Endothelial cell (in vitro differentiated cells): ENCODE results near the gene MCOLN1. TPM values are rescaled to one million over a fixed set of nuclear protein-coding genes. Genes with fewer than 3 reads are reported as not detected.

Experiments used
- DNase-seq: peaks from one replicate; pipeline ENCODE4 v3.0.0; 2021; ENCODE audit warnings: low spot score
- H3K27ac Mint-ChIP-seq: one replicate; pipeline ENCODE4 v1.8.0; 2021; ENCODE audit warnings: mixed read lengths, inconsistent platforms; ENCODE audit not compliant: unreplicated experiment
- H3K27me3 Mint-ChIP-seq: one replicate; pipeline ENCODE4 v1.8.0; 2021; ENCODE audit warnings: mild to moderate bottlenecking, moderate library complexity, mixed read lengths, inconsistent platforms; ENCODE audit not compliant: unreplicated experiment
- H3K36me3 Mint-ChIP-seq: one replicate; pipeline ENCODE4 v1.8.0; 2021; ENCODE audit warnings: mild to moderate bottlenecking, low read depth, mixed read lengths, inconsistent platforms; ENCODE audit not compliant: unreplicated experiment
- H3K4me1 Mint-ChIP-seq: one replicate; pipeline ENCODE4 v1.8.0; 2021; ENCODE audit warnings: mild to moderate bottlenecking, mixed read lengths, inconsistent platforms; ENCODE audit not compliant: unreplicated experiment
- H3K4me3 Mint-ChIP-seq: one replicate; pipeline ENCODE4 v1.8.0; 2021; ENCODE audit warnings: mild to moderate bottlenecking, mixed read lengths, inconsistent platforms; ENCODE audit not compliant: unreplicated experiment
- H3K9me3 Mint-ChIP-seq: one replicate; pipeline ENCODE4 v1.8.0; 2021; ENCODE audit warnings: mixed read lengths, inconsistent platforms; ENCODE audit not compliant: unreplicated experiment
- total RNA-seq: library from RNA; stranded (reverse); fragmentation: NEBNext Ultra II Directional; extraction: Animal tissue kit (Norgen Biotek cat#: 25700); gene quantifications from one replicate; pipeline ENCODE4 v1.2.1, GENCODE V29; 2021; ENCODE audit not compliant: unreplicated experiment
- TF ChIP-seq, protein P1 (sequence below): fragments of 200-600 bp; sonication (generic); IDR thresholded peaks from one replicate; pipeline ENCODE4 v1.5.0; 2021; ENCODE audit warnings: antibody characterized with exemption; ENCODE audit not compliant: unreplicated experiment

MCOLN1 gene
- total RNA-seq, 1 donor from 2014 or later: 24.2 TPM

DNA sequence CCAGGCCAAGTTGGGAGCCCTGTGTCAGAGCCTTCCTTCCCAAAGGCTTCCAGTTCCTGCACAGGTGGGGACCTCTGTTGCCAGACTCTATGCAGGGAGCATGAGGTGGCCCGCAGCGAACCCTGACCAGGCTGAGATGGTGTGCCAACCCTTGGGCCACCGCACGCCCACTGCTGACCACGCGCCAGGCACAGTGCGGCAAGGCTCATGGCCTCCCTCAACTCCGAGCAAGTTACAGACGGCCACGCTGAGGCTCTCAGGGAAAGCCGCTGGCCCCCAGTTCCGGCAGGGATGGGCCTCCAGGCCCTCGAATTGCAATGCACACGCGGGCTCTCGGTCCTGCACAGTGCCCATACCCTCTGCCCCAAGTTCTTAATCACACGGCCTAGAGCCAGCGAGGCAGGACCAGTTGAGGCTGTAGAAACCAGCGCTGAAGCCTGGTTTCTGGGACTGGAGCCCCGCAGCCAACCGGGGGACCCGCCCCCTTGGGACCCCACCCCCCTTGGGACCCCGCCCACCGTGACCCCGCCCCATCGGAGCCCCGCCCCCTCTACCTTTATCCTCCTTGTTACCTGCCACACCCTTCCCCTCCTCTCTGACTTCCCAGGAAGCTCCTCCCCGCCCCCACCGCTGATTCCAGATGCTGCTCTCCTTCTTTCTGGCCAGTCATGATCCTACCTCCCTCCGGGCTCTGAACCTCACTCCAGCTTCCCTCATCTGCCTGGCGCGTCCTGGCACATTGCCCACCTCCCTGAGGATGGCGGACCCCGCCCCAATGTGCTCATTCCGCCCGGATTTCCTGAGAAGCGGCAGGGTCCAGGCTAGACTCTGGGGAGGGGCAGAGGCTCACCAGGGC is 39.6 kb upstream of the MCOLN1 start:
- peaks cover 9% of the 10 kb centered on the region for H3K27me3 Mint-ChIP-seq
- H3K4me3 Mint-ChIP-seq: no peak overlapping the region
- peak; percentile 23 for DNase-seq
- H3K27ac Mint-ChIP-seq: no peak overlapping the region
- peaks cover 7% of the 10 kb centered on the region for H3K4me1 Mint-ChIP-seq
- H3K36me3 Mint-ChIP-seq: peaks cover 7% of the 10 kb centered on the region
- no peaks in the 10 kb centered on the region for H3K9me3 Mint-ChIP-seq
- TF ChIP-seq, protein P1, sequence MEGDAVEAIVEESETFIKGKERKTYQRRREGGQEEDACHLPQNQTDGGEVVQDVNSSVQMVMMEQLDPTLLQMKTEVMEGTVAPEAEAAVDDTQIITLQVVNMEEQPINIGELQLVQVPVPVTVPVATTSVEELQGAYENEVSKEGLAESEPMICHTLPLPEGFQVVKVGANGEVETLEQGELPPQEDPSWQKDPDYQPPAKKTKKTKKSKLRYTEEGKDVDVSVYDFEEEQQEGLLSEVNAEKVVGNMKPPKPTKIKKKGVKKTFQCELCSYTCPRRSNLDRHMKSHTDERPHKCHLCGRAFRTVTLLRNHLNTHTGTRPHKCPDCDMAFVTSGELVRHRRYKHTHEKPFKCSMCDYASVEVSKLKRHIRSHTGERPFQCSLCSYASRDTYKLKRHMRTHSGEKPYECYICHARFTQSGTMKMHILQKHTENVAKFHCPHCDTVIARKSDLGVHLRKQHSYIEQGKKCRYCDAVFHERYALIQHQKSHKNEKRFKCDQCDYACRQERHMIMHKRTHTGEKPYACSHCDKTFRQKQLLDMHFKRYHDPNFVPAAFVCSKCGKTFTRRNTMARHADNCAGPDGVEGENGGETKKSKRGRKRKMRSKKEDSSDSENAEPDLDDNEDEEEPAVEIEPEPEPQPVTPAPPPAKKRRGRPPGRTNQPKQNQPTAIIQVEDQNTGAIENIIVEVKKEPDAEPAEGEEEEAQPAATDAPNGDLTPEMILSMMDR: no peak

DNA sequence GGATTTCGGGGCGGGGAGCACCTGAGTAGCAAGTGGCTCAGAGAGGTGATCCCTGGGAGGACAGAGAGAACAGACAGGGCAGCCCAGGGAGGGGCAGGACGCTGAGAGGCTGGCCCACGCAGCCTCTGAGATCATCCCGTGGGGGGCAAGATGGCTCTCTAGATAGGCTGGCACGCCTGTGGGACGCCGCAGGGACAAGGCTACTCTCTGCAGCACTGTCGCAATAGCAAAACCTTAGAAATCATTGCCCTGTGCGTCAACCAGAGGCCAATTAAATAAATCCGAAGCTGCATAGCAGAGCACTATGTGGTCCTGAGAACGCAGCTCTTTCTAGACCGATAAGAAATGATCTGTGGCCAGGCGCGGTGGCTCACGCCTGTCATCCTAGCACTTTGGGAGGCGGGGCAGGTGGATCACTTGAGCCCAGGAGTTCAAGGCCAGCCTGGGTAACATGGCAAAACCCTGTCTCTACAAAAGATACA is 38.7 kb upstream of the MCOLN1 start:
- no peak overlapping the region for H3K4me3 Mint-ChIP-seq
- no peaks in the 10 kb centered on the region for H3K9me3 Mint-ChIP-seq
- TF ChIP-seq, protein P1: no peak
- no peak overlapping the region for H3K27ac Mint-ChIP-seq
- H3K27me3 Mint-ChIP-seq: peaks cover 8% of the 10 kb centered on the region
- H3K36me3 Mint-ChIP-seq: peaks cover 7% of the 10 kb centered on the region
- DNase-seq: no peak
- H3K4me1 Mint-ChIP-seq: peaks cover 7% of the 10 kb centered on the region

DNA sequence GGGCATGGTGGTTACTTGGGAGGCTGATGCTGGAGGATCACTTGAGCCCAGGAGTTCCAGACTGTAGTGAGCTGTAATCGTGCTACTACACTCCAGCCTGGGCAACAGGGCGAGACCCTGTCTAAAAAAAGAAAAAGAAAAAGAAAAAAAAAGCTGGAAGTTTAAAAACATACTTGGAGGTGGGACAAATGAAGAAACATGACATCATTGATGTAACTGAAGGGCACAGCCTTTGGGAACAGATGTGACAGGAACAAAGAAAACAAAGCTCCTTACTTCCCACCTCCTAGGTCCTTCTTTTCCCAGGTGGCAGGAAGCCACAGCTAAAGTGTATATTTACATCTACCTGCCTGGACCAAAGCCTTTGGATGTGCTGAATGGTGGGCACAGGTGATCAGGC is 35.5 kb upstream of the MCOLN1 start:
- H3K4me3 Mint-ChIP-seq: no peak overlapping the region
- DNase-seq: no peak
- H3K4me1 Mint-ChIP-seq: peaks cover 14% of the 10 kb centered on the region
- H3K27ac Mint-ChIP-seq: no peak overlapping the region
- H3K9me3 Mint-ChIP-seq: no peaks in the 10 kb centered on the region
- TF ChIP-seq, protein P1: no peak
- H3K27me3 Mint-ChIP-seq: peaks cover 7% of the 10 kb centered on the region
- peaks cover 5% of the 10 kb centered on the region for H3K36me3 Mint-ChIP-seq

DNA sequence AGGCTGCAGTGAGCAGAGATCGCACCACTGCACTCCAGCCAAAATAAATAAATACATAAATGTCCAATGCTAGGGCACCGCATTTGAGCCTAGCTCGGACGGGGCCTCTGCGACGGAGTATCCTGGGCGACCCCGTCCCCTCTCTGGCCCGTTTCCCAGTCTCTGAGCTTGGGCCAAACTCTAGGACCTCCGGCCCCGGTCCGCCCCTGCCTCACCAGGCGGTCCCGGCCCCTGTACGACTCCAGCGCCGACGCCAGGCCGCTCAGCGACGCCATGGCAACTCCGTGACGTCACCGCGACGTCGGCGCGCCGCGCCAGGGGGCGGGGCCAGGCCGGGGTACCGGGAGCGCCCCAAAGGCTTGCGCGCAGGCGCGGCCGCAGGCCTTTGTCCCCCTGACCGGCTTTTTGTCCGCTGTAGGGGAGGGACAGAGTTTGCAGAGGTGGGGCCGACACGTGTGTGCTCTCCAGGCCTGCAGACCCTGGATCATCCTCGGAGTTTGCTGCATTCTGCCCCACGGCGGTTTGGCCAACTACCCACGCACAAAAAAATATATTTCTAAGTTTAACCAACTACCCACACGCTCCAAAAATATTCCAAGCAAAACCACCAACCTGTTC is 33.6 kb upstream of the MCOLN1 start, which contains the start of gene PEX11G:
Gene PEX11G (minus strand): TSS at position 300 of the 618 bp plus-strand sequence. CDS start 25 bp downstream, at position 275.
- DNase-seq: peak; percentile 94
- TF ChIP-seq, protein P1: no peak
- H3K9me3 Mint-ChIP-seq: no peaks in the 10 kb centered on the region
- peaks cover 3% of the 10 kb centered on the region for H3K27me3 Mint-ChIP-seq
- H3K4me3 Mint-ChIP-seq: peak within 1 kb of the TSS; percentile 49
- peaks cover 13% of the 10 kb centered on the region for H3K4me1 Mint-ChIP-seq
- peak within 1 kb of the TSS; percentile 76 for H3K27ac Mint-ChIP-seq
- no peaks in the 10 kb centered on the region for H3K36me3 Mint-ChIP-seq
